ENCODE data around the gene SLC13A5. TPM values are rescaled to one million over a fixed set of nuclear protein-coding genes. Genes with fewer than 3 reads are reported as not detected.
A peak's percentile ranks its signal among the peaks of the same experiment; 100 is the strongest.

The SLC13A5 gene
- polyA plus RNA-seq, 3 donors: not detected

DNA sequence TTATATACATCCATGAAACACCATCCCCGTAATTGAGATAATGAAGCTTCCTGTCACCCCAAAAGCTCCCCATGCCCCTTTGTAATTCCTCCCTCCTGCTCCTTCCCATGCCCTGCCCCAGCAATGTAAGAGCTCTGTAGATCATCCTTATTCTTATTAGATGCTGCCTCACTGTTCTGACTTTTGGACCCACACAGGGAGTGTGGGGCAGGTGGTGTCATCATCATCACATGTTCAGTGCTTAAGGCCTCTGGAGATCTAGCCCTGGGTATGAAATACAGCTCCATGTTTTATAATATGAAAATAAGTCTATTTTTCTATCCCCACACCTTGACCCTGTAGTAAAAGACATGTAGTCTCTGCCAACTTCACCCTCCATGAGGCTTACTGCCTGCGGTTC is 44.6 kb upstream of the SLC13A5 start:
- Mint-ChIP-seq H3K27me3 (ENCODE audit: low read depth in 3 of 3) (peaks cover 0 to 3% (median 2%) of the 10 kb centered on the region in 3 donors), H3K36me3 (peaks cover 50 to 53% of the 10 kb centered on the region in 2 donors), H3K9me3 (no peaks in the 10 kb centered on the region), H3K27ac (peak overlapping the region in 4 of 7 donors; percentile 23 to 95 (median 64)), H3K4me1 (peaks cover 45% of the 10 kb centered on the region), H3K4me3 (peak overlapping the region in 1 of 2 donors; percentile 81)
- TF ChIP-seq, protein P1, sequence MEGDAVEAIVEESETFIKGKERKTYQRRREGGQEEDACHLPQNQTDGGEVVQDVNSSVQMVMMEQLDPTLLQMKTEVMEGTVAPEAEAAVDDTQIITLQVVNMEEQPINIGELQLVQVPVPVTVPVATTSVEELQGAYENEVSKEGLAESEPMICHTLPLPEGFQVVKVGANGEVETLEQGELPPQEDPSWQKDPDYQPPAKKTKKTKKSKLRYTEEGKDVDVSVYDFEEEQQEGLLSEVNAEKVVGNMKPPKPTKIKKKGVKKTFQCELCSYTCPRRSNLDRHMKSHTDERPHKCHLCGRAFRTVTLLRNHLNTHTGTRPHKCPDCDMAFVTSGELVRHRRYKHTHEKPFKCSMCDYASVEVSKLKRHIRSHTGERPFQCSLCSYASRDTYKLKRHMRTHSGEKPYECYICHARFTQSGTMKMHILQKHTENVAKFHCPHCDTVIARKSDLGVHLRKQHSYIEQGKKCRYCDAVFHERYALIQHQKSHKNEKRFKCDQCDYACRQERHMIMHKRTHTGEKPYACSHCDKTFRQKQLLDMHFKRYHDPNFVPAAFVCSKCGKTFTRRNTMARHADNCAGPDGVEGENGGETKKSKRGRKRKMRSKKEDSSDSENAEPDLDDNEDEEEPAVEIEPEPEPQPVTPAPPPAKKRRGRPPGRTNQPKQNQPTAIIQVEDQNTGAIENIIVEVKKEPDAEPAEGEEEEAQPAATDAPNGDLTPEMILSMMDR (IDR thresholded peaks at IDR 0.05): no peak
- Histone ChIP-seq H3K27ac (ENCODE audit: low read depth in 1 of 2, low read length in 2 of 2) (no peak overlapping the region), H3K36me3 (replicated peaks in 1 of 2; ENCODE audit: control insufficient read depth in 1 of 2, insufficient read depth in 2 of 2, low read length in 2 of 2) (peaks cover 44 to 52% of the 10 kb centered on the region in 2 donors), H4K20me1 (ENCODE audit: insufficient read depth, low read length) (peaks cover 43% of the 10 kb centered on the region), H3K4me1 (ENCODE audit: control insufficient read depth in 1 of 2, insufficient read depth in 2 of 2, low read length in 2 of 2) (peaks cover 34 to 38% of the 10 kb centered on the region in 2 donors), H3K4me2 (replicated peaks; ENCODE audit: extremely low read depth, low read length, poor library complexity, severe bottlenecking) (no peak overlapping the region), H3K4me3 (replicated peaks in 1 of 3; ENCODE audit: low read depth in 2 of 3, low read length in 3 of 3) (no peak overlapping the region), H3K27me3 (ENCODE audit: control insufficient read depth in 2 of 2, insufficient read depth in 2 of 2, low read length in 2 of 2) (no peaks in the 10 kb centered on the region), H3K9ac (ENCODE audit: insufficient read depth, low read length, poor library complexity, severe bottlenecking) (no peak overlapping the region), H3K79me2 (ENCODE audit: insufficient read depth, low read length) (peaks cover 25% of the 10 kb centered on the region), H2AFZ (ENCODE audit: insufficient read depth, low read depth, low read length, poor library complexity, severe bottlenecking) (no peak overlapping the region), H3K9me3 (replicated peaks in 1 of 2; ENCODE audit: control insufficient read depth in 1 of 2, insufficient read depth in 1 of 2, low read length in 2 of 2) (no peaks in the 10 kb centered on the region)
- 100% methylated on average over 1 of the region's 2 CpGs for WGBS (ENCODE audit: insufficient coverage)
- intact Hi-C loops (cut with micrococcal nuclease): no loop called here
- no peak for DNase-seq

DNA sequence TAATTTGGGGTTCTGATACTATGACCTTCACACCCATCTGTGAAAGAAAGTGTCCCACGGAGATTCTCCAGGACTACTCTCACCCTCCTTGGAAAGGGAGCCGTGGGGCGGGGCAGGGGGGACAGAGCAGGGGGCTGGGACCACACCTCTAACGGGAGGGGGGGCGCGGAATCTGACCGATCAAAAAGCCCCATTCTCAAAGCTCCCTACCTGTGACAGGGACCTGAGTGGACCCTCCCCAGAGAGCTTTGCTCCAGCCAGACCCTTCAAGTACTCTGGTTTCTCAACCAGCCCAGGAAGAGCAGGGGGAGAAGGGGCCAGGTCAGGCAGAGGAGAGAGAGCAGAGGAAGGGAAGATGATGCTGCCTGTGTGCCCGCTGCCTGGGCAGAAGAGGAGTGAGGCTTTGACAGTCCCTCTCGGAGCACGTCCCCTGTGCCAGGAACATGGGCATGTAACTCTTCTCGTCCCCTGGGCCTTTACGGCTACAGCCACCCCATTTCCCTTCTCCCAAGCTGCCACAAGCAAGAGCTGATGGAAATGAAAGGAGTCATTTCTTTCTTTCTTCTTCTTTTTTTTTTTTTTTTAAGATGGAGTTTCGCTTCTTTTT is 43.4 kb upstream of the SLC13A5 start:
- peak overlapping the region; percentile 89 for H3K4me2 ChIP-seq (replicated peaks; ENCODE audit: extremely low read depth, low read length, poor library complexity, severe bottlenecking)
- peak overlapping the region; percentile 83 to 98 (median 97) for H3K4me3 ChIP-seq (replicated peaks in 1 of 3; ENCODE audit: low read depth in 2 of 3, low read length in 3 of 3)
- no peak for DNase-seq
- no peaks in the 10 kb centered on the region for H3K27me3 ChIP-seq (ENCODE audit: control insufficient read depth in 2 of 2, insufficient read depth in 2 of 2, low read length in 2 of 2)
- peaks cover 0 to 6% (median 2%) of the 10 kb centered on the region in 3 donors for H3K27me3 Mint-ChIP-seq (ENCODE audit: low read depth in 3 of 3)
- peak overlapping the region; percentile 85 to 93 for H3K27ac ChIP-seq (ENCODE audit: low read depth in 1 of 2, low read length in 2 of 2)
- WGBS (ENCODE audit: insufficient coverage): 6% methylated on average over 3 of the region's 13 CpGs
- H3K9me3 Mint-ChIP-seq: no peaks in the 10 kb centered on the region
- peak overlapping the region; percentile 93 to 98 (median 95) for H3K27ac Mint-ChIP-seq
- H3K36me3 Mint-ChIP-seq: peaks cover 38 to 41% of the 10 kb centered on the region in 2 donors
- peak overlapping the region; percentile 100 for H3K4me3 Mint-ChIP-seq
- H3K4me1 Mint-ChIP-seq: peaks cover 57% of the 10 kb centered on the region
- TF ChIP-seq, protein P1 (IDR thresholded peaks at IDR 0.05): no peak
- H3K9me3 ChIP-seq (replicated peaks in 1 of 2; ENCODE audit: control insufficient read depth in 1 of 2, insufficient read depth in 1 of 2, low read length in 2 of 2): no peaks in the 10 kb centered on the region
- peak overlapping the region; percentile 93 for H2AFZ ChIP-seq (ENCODE audit: insufficient read depth, low read depth, low read length, poor library complexity, severe bottlenecking)
- H4K20me1 ChIP-seq (ENCODE audit: insufficient read depth, low read length): peaks cover 31% of the 10 kb centered on the region
- intact Hi-C loops (cut with micrococcal nuclease): no loop called here
- H3K36me3 ChIP-seq (replicated peaks in 1 of 2; ENCODE audit: control insufficient read depth in 1 of 2, insufficient read depth in 2 of 2, low read length in 2 of 2): peaks cover 31 to 39% of the 10 kb centered on the region in 2 donors
- H3K9ac ChIP-seq (ENCODE audit: insufficient read depth, low read length, poor library complexity, severe bottlenecking): peak overlapping the region; percentile 74
- H3K4me1 ChIP-seq (ENCODE audit: control insufficient read depth in 1 of 2, insufficient read depth in 2 of 2, low read length in 2 of 2): peaks cover 46 to 50% of the 10 kb centered on the region in 2 donors
- H3K79me2 ChIP-seq (ENCODE audit: insufficient read depth, low read length): peaks cover 25% of the 10 kb centered on the region
